CMK (cell line): Measurements from ENCODE around the gene DEFB131A.
"Not testable (repeated sequence)": the region's sequence is repeated elsewhere in the genome, so short reads cannot be mapped to it uniquely, and the experiment has no call there.

ENCODE experiments used
- DNase-seq: peaks from one replicate; pipeline ENCODE4 v3.0.0-alpha.2; 2010; ENCODE audit warnings: low read depth

DEFB131A gene, protein sequence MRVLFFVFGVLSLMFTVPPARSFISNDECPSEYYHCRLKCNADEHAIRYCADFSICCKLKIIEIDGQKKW

DNA sequence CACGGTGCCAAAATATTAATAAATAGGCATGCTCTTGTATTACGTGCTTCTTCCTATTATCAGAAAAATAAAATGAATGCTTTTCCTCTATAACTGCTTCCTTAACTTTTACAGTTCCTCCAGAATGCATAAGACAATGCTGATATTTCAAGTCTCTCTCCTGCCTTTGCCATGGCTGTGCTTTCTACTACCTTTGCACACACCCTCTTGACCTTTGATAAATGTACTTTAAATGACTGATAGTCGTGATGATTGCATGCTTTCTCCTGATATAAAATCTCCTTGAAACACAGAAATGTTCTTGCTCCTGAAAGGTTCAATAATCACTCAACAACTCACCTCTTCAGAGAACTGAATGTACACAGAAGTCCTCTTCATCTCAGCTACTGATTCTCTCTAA, at the start of gene DEFB131A:
TSS of gene DEFB131A (plus strand) at position 301 of the 400 bp plus-strand sequence. CDS start 120 bp downstream, outside the sequence.
- not testable (repeated sequence) for DNase-seq

DNA sequence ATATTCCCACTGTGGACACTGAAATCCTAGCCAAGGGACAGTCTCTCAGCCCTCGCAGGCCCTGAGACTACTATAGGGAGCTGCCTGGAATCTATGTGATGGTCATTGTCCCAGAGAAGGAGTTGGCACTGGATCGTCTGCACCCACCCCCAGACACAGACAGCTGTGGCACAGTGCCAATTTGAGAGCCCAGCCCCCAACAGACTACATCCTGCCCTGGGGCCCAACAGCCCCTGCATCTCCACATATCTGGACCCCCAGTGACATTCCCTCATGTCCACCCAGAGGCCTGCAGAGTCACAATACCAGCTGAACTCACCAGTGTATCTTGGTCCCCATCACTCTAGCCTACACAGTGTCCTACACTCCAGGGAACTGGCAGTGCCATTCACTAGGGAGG, 38.4 kb upstream of the DEFB131A start:
- DNase-seq: not testable (repeated sequence)

DNA sequence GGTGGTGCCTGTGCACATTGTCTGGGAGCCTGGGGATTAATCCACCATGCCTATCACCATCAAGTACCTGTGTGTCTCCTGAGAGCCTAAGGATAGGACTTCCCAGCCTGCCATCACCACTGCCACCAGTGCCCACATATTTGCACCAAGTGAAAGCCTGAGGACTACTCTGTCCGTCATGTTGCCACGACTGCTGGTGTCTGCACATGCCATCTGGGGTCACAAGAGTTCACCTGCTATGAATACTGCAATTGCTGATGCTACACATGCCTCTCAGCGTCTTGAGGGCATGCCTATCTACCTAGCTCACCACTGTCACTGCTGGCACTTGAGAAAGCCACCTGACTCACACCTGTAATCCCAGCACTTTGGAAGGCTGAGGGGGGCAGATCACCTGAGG, 37.7 kb upstream of the DEFB131A start:
- not testable (repeated sequence) for DNase-seq

DNA sequence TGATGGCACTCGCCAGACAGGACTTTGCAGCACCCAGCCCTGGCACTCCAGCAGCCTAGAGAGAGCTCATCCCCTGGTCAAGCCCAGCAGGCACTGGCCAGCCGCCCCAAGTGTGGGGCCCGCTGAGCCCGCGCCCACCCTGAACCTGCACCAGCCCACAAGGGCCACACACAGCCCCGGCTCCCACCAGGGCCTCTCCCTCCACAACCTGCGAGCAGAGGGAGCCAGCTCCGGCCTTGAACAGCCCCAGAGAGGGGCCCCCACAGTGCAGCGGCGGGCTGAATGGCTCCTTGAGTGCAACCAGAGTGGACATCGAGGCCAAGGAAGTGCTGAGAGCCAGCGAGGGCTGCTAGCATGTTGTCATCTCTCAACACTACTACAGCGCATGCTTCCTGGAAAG, 34.4 kb upstream of the DEFB131A start:
- DNase-seq: no peak

DNA sequence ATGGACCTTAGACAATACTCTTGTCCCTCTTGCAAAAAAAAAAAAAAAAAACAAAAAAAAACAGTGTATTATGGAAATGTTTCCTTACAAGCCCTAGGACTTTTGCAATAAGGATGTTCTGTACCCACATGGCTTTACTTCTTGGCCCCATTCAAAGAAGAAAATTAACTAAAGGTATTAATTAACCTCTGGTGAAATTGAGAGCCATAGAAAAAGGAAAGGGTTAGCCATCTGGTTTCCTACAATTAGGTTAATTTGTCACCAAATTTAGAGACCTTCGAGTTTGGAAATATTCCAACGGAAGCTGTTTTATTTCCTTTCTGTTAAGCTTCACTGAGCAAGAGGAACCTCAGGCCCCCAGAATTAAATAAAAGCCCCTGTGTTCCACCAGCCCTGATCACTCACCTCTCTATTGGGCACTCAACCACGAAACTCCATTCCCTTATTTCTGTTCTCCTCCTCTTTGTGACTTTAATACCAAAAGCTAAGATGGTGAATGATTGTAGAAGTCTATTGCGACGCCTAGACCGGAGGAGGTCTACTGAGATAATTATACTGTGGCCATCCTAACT, 22.2 kb upstream of the DEFB131A start:
- DNase-seq: not testable (repeated sequence)

DNA sequence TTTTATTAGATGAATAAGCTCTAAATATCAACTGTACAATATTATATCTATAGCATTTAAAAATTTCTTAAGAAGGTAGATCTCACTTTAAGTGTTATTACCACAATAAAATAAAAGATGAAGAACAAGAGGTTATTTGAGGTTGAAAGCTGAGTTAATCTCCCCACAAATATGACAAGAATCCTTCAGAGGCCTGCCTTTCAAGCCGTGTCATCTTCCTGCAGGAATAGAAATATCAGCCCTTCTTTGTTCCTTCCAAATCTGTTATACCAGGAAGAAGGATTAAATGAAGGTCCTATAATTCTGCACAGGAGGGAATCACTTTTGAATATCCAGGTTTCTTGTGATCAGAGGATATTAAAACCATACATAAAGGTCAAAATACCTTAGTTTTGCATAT, 18.3 kb upstream of the DEFB131A start:
- DNase-seq: not testable (repeated sequence)

DNA sequence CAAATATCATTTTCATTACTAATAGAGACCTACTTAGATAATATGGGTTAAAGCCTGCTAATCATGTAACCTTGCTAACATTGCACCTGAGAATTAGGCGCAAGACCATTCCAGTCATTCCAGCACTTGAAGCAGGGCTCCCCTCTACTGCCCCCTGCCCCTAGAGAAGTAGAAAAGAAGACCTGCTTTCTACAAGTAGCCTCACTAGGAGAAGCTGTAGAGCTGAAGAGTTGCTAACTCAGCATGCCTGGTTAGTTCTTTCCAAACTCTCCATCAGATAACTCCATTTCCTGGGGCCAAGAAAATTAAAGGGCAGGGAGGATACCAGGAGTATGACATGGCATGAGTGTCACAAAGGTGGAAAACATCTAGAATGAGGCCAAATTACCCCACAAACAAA, 14.2 kb upstream of the DEFB131A start:
- DNase-seq: not testable (repeated sequence)

DNA sequence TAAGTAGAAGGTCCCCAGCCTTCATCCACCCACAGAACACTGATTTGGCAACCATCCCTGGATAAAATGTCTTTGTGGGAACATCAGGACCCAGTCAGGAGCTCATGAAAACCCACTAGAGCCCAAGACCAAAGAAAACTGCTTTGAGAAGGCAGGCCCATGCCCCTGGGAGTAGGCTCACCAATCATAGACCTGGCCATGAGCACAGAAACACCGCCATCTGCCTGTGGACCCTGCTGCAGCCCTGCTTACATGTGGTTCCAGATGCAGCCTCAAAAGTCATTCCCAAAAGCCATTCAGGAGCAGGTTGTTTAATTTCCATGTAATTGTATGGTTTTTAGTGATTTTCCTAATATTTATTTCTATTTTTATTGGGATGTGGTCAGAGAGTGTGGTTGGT, 10.9 kb upstream of the DEFB131A start:
- not testable (repeated sequence) for DNase-seq

DNA sequence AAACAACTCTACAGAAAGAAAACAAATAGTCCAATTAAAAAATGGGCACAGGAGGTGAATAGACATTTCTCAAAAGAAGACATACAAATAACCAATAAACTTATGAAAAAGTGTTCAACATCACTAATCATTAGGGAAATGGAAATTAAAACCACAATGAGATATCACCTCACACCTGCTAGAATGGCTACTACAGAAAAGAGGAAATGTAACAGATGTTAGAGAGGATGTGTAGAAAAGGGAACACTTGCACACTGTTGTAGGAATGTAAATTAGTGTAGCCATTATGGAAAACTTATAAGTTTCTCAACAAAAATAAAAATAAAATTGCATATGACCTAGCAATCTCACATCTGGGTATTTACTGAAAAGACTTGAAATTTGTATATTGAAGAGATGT, 7.5 kb upstream of the DEFB131A start:
- not testable (repeated sequence) for DNase-seq

DNA sequence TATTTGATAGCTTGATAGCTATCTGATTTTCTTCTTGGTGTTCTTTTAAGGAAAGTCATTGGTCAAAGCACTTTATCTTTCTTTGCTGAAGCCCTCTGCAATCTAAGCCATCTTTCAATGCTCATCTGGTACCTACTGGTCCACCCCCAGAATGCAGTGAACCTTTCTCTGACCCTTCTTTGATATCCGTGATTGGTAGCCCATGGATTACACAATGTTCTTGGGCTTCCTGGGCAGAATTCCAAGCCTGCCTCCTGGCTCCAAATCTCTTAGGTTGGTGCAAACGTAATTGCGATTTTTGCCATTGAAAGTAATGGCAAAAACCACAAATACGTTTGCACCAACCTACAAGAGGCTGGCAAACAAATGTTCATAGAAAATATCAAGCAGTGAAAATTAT, 1.9 kb upstream of the DEFB131A start:
- not testable (repeated sequence) for DNase-seq

DNA sequence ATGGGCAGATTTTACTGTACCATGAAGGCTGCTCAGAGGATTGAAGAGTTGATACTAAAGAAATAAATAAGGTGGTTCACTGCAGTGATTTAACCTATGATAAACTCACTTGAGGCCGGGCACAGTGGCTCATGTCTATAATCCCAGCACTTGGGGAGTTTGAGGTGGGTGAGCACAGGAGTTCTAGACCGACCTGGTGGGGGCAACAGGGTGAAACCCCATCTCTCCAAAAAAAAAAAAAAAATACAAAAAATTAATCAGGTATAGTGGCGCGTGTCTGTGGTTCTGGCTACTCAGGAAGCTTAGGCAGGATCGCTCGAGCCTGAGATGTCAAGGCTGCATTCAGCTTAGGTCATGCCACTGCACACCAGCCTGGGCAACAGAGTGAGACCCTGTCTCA, 467 bp downstream of the DEFB131A start:
- not testable (repeated sequence) for DNase-seq

DNA sequence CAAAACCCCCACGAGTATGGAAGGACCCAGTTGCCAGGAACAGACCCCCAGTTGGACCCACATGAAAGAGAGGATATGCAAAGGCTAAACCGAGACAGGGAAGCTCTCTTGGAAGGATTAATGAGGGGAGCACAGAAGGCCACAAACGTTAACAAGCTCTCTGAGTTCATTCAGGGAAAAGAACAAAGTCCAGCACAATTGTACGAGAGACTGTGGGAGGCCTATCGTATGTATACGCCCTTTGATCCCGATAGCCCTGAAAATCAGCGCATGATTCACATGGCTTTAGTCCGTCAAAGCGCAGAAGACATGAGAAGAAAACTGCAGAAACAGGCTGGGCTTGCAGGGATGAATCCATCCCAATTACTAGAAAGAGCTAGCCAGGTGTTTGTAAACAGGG, 8.0 kb downstream of the DEFB131A start:
- DNase-seq: not testable (repeated sequence)

DNA sequence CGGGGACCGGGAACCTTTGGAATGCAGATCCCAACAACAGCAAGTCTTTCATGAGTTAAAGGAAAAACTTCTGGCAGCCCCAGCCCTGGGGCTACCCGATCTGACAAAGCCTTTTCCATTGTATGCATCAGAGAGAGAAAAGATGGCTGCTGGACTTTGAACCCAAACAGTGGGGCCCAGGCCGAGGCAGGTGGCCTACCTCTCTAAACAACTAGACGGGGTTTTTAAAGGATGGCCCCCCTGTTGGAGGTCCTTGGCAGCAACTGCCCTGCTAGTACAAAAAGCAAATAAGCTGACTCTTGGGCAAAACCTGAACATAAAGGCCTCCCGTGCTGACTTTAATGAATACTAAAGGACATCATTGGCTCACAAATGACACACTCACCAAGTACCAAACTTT, 10.1 kb downstream of the DEFB131A start:
- DNase-seq: not testable (repeated sequence)

DNA sequence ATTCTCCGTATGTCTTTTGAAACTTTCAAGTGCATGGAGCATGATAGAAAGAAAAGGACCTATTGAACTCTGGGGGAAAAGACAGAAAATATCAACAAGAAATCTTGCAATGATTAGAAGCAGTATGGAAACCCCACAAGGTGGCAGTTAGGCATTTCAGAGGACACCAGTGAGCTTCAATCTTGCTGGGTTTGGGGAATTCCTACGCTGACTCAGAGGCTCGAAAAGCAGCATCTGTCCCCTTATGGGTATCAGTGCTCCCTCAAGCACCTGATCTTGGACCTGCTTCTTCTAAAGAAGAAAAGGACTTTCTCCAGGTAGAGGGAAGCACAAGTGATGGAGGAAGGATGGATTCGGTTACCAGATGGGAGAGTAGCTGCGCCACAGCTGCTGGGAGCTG, 10.8 kb downstream of the DEFB131A start:
- not testable (repeated sequence) for DNase-seq

DNA sequence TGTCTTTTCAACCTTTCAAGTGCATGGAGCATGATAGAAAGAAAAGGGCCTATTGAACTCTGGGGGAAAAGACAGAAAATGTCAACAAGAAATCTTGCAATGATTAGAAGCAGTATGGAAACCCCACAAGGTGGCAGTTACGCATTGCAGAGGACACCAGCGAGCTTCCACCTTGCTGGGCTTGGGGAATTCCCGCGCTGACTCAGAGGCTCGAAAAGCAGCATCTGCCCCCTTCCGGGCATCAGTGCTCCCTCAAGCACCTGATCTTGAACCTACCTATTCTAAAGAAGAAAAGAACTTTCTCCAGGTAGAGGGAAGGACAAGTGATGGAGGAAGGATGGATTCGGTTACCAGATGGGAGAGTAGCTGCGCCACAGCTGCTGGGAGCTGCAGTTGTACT, 35.3 kb downstream of the DEFB131A start:
- DNase-seq: not testable (repeated sequence)

DNA sequence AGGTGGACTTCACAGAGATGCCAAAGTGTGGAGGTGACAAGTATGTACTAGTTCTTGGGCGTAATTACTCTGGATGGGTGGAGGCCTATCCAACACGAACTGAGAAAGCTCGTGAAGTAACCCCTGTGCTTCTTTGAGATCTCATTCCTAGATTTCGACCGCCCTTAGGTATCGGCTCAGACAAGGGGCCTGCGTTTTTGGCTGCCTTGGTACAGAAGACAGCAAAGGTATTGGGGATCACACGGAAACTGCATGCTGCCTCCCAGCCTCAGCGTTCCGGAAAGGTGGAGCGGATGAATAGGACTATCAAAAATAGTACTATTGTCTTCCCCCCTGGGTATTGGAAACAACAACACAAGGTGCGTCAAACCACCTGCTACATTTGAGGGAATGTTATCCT, 35.9 kb downstream of the DEFB131A start:
- not testable (repeated sequence) for DNase-seq

DNA sequence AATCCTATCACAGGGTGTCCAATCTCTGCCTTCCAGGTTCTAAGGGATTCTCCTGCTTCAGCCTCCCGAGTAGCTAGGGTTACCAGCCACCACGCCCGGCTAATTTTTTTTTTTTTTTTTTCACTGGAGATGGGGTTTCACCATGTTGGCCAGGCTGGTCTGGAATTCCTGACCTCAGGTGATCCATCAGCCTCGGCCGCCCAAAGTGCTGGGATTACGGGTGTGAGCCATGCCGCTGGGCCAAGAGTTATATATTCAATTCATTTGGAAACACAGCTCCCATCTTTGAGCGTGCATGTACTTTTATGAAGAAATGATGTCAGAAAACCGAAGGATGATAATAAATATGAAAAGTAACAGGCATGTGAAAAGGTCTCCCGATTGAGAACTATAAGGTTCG, 38.7 kb downstream of the DEFB131A start:
- not testable (repeated sequence) for DNase-seq

DNA sequence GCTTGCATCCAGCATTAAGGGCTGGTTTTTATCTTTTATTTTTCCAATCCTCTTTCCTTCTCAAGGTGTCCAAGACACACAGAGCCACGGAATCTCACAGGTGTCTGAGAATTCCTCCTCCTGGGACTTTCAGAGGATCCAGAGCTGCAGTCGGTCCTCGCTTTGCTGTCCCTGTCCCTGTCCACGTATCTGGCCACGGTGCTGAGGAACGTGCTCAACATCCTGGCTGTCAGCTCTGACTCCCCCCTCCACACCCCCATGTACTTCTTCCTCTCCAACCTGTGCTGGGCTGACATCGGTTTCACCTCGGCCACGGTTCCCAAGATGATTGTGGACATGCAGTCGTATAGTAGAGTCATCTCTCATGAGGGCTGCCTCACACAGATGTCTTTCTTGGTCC, 39.5 kb downstream of the DEFB131A start:
- not testable (repeated sequence) for DNase-seq

DNA sequence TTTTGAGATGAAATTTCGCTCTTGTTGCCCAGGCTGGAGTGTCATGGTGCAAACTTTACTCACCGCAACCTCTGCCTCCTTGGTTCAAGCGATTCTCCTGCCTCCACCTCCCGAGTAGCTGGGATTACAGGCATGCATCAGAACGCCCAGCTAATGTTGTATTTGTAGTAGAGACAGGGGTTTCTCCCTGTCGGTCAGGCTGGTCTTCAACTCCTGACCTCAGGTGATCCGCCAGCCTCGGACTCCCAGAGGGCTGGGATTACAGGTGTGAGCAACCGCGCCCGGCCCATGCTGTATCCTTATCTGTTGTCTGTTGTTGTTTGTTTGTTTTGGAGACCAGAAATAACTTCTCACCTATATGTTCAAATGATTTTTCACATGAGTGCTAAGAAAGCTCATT, 42.7 kb downstream of the DEFB131A start:
- not testable (repeated sequence) for DNase-seq

DNA sequence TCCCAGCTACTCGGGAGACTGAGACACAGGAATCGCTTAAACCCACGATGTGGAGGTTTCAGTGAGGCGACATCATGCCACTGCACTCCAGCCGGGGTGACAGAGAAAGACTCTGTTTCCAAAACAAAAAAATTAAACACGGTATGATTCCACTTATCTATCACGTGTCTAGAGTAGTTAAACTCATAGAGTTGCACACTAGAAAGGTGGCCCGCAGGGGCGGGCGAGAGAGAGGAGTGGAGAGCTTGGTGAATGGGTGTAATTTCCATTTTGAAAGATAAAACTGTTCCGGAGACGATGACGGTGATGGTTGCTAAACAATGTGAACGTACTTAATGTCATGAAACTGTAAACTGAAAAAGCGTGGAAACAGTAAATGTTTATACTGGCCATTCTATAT, 44.6 kb downstream of the DEFB131A start:
- DNase-seq: not testable (repeated sequence)

DNA sequence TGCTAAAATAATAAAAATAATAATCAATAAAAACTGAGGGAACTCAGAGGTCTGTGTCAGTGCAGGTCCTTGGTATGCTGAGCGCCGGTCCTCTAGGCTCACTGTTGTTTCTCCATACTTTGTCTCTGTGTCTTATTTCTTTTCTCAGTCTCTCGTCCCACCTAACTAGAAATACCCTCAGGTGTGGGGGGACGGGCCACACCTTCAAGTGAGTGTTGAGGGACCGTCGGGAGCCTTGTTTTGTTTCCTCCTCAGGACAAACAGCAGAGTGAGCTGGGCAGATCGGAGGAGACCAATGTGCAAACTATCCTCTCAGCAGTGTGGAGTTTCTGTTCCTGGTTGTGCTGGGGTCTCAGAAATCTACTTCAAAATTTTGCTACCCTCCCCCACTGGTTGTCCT, 46.3 kb downstream of the DEFB131A start:
- not testable (repeated sequence) for DNase-seq

DNA sequence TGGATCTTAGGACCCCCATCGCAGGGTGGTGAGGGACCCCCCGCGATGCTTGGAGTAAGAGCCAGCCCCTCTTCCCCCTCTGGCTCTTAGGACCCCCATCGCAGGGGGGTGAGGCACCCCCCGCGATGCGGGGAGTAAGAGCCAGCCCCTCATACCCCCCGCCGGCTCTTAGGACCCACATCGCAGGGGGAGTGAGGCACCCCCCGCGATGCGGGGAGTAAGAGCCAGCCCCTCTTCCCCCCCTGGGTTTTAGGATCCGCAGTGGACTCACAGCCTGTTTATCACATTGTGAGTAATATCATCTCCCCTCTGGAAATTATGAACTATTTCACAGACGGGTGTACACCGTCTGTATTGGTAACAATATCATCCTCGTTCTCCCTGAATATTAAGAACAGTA, 46.8 kb downstream of the DEFB131A start:
- not testable (repeated sequence) for DNase-seq

DNA sequence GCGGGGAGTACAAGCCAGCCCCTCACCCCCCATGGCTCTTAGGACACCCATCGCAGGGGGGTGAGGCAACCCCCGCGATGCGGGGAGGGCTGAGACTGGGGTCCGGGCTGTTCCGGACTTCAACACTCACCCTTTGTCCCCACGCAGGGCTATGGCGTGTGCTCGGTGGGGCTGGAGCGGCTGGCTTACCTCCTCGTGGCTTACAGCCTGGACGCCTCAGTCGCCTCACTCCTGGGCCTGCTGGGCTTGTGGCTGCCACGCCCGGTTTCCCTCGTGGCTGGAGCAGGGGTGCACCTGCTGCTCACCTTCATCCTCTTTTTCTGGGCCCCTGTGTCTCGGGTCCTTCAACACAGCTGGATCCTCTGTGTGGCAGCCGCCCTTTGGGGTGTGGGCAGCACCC, 49.4 kb downstream of the DEFB131A start:
- not testable (repeated sequence) for DNase-seq
